Neutrophil (primary cell): ENCODE measurements around the gene OVCA2.

ENCODE experiments used
- H3K27ac ChIP-seq: fragments of 200-600 bp; sonication (generic); 2 replicates; pipeline ENCODE4 v1.5.1; 2016; ENCODE audit warnings: mild to moderate bottlenecking, moderate library complexity
- H3K27me3 ChIP-seq: fragments of 200-600 bp; sonication (generic); 2 replicates; pipeline ENCODE4 v1.6.0; 2016; ENCODE audit warnings: mild to moderate bottlenecking
- H3K36me3 ChIP-seq: fragments of 200-600 bp; sonication (generic); 2 replicates; pipeline ENCODE4 v1.5.1; 2017
- H3K4me1 ChIP-seq, 2 experiments: fragments of 200-600 bp in 1 of 2; sonication (generic) in 1 of 2; 1 replicate in 1 of 2; 2 replicates in 1 of 2; pipeline versions ENCODE4 v1.5.1 to v1.6.1; 2013 to 2016; ENCODE audit warnings: low read depth in 1 of 2, low read length in 1 of 2, mild to moderate bottlenecking in 1 of 2, moderate library complexity in 1 of 2; ENCODE audit not compliant: control insufficient read depth in 1 of 2, insufficient read depth in 1 of 2
- H3K4me3 ChIP-seq, 2 experiments: fragments of 200-600 bp in 1 of 2; sonication (generic) in 1 of 2; 1 replicate in 1 of 2; 2 replicates in 1 of 2; pipeline ENCODE4 v1.5.1; 2013 to 2016; ENCODE audit warnings: low read depth in 1 of 2, low read length in 1 of 2, mild to moderate bottlenecking in 1 of 2, moderate library complexity in 1 of 2
- H3K9me3 ChIP-seq: fragments of 200-600 bp; sonication (generic); 2 replicates; pipeline ENCODE4 v1.5.1; 2016
- TF ChIP-seq, protein P1 (sequence below): fragments of 200-600 bp; sonication (generic); IDR thresholded peaks from 2 replicates; pipeline ENCODE4 v1.5.1; 2016; ENCODE audit warnings: antibody characterized with exemption

OVCA2 gene

DNA sequence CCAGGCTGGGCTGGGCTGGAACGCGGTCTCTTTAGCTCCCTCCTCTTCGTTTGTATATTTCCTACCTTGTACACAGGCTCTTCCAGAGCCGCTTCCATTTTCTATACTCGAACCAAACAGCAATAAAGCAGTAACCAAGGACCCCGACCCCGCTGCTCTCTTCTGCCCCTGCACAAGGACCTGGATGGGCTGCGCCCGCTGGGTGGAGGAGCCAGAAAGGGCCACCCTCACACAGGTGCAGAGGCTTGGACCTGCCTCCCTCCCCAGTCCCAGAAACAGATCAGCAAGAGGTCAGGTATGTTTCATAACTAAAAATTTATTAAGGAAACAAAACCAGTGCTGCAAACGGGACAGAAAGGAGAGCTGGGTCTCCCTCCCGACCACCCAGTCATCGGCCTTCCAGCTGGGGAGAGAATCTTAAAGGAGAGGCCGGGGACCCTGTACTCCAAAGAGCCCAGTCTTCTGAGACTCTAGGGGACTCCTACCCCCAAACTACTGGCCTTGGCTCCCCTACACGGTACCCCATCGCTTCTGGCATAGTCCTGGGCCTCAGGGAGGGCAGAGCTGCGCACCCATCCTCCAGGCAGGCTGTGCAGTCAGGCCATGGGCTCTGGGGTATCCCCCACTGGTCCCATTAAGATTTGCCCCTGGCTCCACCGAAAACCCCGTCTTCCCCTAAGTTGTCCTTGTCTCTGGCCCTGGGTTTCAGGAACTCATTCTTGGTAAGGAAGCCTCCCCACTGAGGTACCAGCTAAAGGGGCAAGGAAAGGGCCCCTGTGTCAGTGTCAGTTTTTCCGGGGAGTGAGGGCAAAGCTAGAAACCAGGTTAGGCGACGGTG, 17.9 kb downstream of the OVCA2 start:
- Histone ChIP-seq H3K4me3 (peak overlapping the region; percentile 65 to 85), H3K36me3 (peaks cover 25% of the 10 kb centered on the region), H3K4me1 (peaks cover 53 to 64% of the 10 kb centered on the region in 2 experiments), H3K27me3 (peaks cover 39% of the 10 kb centered on the region), H3K27ac (peak overlapping the region; percentile 83), H3K9me3 (no peaks in the 10 kb centered on the region)
- TF ChIP-seq, protein P1, sequence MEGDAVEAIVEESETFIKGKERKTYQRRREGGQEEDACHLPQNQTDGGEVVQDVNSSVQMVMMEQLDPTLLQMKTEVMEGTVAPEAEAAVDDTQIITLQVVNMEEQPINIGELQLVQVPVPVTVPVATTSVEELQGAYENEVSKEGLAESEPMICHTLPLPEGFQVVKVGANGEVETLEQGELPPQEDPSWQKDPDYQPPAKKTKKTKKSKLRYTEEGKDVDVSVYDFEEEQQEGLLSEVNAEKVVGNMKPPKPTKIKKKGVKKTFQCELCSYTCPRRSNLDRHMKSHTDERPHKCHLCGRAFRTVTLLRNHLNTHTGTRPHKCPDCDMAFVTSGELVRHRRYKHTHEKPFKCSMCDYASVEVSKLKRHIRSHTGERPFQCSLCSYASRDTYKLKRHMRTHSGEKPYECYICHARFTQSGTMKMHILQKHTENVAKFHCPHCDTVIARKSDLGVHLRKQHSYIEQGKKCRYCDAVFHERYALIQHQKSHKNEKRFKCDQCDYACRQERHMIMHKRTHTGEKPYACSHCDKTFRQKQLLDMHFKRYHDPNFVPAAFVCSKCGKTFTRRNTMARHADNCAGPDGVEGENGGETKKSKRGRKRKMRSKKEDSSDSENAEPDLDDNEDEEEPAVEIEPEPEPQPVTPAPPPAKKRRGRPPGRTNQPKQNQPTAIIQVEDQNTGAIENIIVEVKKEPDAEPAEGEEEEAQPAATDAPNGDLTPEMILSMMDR, result no peak

DNA sequence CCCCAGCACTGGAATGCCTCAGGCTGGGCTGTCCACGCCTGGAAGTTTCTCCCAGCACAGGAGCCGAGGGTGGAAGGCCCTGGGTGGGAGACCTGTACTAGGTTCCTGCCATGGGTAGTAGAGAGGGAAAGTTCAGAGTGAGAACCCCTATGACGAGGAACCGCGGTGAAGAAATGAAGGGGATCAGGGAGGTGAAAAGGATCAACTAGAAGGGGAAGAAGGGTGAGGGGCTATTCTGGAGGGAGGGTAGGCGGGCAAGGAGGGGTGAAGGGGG, 18.5 kb downstream of the OVCA2 start:
- TF ChIP-seq, protein P1, result no peak
- peaks cover 34% of the 10 kb centered on the region for H3K27me3 ChIP-seq
- peaks cover 30% of the 10 kb centered on the region for H3K36me3 ChIP-seq
- H3K9me3 ChIP-seq, result no peaks in the 10 kb centered on the region
- peaks cover 49 to 59% of the 10 kb centered on the region in 2 experiments for H3K4me1 ChIP-seq
- H3K27ac ChIP-seq, result peak overlapping the region; percentile 83
- H3K4me3 ChIP-seq, result no peak overlapping the region

DNA sequence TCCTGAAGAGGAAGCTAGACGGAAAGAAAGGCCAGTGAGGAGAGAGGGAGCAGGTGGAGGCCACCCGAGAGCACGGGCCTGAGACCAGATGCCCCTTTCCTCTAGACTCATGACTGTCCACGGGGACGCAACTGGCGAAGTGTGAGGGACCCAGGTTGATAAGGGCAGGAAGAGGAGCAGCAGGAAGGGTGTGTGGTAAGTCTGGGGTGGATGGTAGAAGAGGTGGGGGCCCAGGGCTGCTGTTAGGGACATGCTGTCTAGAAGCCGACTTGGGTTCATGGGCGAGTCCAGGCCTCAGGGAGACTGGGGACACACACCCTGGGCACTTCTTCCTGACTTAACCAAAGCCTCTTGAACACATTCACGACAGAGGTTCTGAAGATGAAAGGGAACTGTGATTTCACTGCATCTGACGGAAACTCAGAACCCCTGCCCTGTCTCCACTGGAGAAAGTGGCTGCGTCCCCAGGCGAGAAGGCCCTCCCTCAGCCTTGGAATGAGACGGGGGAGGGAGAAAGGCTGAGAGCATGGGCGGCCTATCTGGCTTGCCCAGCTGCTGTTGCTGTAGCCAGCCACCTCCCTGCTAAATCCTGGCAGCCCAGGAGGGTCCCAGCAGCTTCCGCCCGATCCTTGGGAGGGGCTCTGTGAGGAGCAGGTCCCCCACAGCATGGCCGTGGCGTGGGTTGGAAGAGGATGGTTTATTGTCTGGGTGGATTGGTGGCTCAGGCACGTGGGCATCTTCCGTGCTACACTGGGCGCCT, 19.0 kb downstream of the OVCA2 start:
- H3K27ac ChIP-seq, result no peak overlapping the region

DNA sequence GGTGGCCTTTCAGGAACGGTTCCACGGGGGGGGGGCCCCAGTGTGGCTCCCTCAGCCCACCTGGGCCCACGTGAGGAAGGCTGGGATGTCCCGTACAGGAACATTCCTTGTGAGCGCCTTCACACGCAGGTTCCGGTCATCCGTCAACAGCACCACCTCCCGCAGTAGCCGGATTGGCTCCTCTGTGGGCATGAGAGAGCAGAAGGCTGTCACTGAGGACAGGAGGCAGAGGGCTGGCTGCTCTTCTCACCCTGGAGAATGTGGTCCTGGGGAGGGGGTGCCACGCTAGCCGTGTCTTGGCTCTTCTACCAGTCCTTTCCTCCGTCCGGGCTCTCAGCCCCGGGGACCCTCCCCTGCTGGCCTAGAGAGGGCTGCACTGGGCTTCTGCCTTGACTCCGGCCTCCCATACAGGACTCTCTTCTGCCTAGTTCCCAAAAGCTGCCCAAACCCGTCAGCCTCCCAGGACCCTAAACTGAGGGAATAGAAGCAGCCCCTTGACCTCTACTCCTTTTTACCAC, 19.7 kb downstream of the OVCA2 start:
- no peak overlapping the region for H3K4me3 ChIP-seq
- no peak overlapping the region for H3K27ac ChIP-seq
- H3K36me3 ChIP-seq, result peaks cover 42% of the 10 kb centered on the region
- H3K4me1 ChIP-seq, result peaks cover 40 to 47% of the 10 kb centered on the region in 2 experiments
- no peaks in the 10 kb centered on the region for H3K9me3 ChIP-seq
- TF ChIP-seq, protein P1, result no peak
- H3K27me3 ChIP-seq, result peaks cover 22% of the 10 kb centered on the region

More for the DNA sequence above, 19.0 kb downstream of the OVCA2 start:
- H3K9me3 ChIP-seq, result no peaks in the 10 kb centered on the region
- TF ChIP-seq, protein P1, result no peak
- H3K4me3 ChIP-seq, result no peak overlapping the region
- peaks cover 45 to 53% of the 10 kb centered on the region in 2 experiments for H3K4me1 ChIP-seq
- peaks cover 36% of the 10 kb centered on the region for H3K36me3 ChIP-seq
- H3K27me3 ChIP-seq, result peaks cover 28% of the 10 kb centered on the region

DNA sequence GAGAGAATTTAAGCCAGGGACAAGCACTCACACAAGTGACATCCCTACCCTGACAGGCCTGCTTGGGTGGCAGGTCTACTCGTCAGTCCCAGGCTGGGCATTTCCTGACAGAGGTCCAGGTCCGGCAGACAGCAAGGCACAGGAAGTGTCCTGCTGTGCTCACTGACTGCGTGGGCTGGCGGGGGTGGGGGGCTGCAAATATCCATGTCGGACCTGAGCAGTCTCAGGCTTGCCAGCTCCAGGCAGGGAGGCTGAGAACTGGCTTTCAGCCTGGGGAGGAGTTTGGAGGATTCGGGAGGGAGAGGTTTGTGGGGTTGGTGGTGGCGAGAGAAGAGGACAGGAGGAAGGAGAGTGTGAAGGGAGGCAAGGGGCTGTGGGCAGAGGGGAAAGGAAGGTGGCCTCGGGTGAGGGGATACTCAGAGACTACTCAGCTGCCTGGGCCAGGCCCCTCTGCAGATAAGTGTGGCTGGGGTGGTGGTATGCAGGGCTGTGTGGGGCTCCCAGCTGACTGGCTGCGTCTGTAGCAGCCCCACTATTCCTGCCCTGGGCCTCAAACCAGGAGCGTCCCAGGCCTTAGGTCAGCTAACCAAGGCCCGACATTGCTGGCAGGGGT, 20.9 kb downstream of the OVCA2 start:
- Histone ChIP-seq H3K4me1 (peaks cover 28 to 35% of the 10 kb centered on the region in 2 experiments), H3K27me3 (peaks cover 10% of the 10 kb centered on the region), H3K9me3 (no peaks in the 10 kb centered on the region), H3K4me3 (no peak overlapping the region), H3K27ac (no peak overlapping the region), H3K36me3 (peaks cover 54% of the 10 kb centered on the region)
- TF ChIP-seq, protein P1, result no peak
